ENCODE data around the gene FAT3.

The FAT3 gene

GRCh38 chr11:92227959-92228935, 3.6 kb downstream of the FAT3 start:
- DNase-seq, result peak; percentile 5

- DNase-seq, result no peak
Observed at GRCh38 chr11:92236856-92237255, 12.2 kb downstream of the FAT3 start.

GRCh38 chr11:92240916-92241315, 16.3 kb downstream of the FAT3 start:
- DNase-seq, result no peak

DNA sequence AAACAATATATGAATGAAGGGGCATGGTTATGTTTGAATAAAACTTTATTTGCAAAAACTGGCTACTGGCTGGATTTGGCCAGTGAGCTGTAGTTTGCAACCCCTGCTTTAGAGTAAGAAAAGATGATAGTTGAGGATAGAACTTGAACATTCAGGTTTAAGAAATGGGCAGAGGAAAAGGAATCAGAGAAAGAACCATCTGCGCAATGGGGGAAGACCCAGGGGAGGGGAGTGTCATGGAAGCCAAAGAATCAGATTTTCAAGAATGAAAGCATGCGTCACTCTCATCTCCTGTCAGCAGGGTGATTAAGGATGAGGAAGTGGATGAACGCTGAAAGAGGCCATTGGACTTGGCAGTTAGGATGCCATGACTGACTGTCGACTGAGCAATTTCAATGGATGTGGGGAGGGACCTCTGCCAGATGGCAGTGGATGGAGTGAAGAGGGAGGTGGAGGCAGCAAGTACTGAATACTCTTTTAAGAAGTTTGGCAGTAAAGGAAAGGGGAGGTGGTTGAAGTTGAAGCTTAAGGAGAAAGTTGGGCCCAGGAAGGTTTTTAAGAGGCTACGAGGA, 21.2 kb downstream of the FAT3 start:
- no peak for DNase-seq

GRCh38 chr11:92246630-92247029, 22.0 kb downstream of the FAT3 start:
- no peak for DNase-seq

DNA sequence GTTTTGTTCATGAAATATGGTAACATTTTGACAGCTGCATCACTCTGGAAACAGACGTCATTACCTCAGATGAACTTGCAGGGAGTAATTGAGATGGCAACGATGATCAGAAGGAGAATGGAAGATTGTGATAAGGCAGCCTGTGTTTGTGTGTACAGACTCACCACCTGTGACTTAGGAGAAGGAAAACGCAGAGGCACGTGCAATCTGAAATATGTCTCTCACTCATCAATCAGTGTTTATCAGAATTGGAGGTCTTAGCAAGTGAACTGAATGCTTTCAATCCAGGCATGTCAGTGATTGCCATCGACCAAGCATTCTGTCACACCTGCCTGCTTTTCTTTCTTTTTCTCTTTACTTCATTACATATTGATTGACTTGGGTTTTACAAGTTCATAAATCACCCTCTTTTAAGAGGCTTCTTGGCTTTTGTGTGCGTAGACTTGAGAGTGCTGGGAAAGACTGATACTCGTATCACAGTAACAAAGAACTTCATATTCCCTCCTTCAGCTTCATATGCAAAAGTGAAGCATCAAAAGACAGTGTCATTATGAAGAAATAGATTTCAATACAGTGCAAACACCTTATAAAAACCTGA, 24.6 kb downstream of the FAT3 start:
- no peak for DNase-seq

DNA sequence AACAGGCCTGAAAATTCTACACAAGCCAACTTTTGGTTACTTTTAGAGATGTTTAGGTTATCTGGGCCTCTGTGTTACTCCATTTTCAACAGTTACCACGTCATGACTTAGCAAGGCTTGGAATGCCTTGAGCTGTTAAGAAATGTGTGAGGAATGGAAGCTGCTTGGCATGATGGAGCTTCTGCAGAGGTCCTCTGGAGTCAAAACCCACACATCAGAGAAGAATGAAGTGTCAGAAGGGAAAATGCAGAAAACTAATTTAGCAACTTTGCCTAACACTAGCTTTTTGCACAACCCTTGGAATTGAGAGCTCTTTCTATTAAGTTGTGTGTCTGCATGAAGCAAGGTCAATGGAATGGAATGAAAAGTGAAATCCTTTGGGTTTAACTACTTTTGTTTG, 27.4 kb downstream of the FAT3 start:
- no peak for DNase-seq

GRCh38 chr11:92253421-92253820, 28.8 kb downstream of the FAT3 start:
- no peak for DNase-seq

DNA sequence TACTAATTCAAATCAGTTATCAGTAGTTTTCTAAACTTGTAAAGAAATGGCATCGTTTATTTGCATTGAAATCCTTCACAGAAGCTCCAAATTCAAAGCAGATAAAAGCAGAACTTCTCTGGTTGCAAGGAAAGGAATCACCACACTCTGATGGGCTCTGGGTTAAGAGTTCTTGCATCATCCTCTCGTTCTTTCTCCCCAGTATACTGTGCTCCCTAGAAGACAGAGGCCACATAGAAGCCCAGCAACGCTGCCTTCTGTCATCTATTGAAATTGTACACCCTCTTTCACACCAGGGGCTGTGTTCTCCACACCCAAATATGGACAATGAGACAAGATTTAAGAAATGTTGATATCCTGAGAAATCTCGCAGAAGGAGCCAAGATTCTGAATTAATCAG, 29.3 kb downstream of the FAT3 start:
- DNase-seq, result no peak

- no peak for DNase-seq
Observed at GRCh38 chr11:92257536-92257935, 32.9 kb downstream of the FAT3 start.

- DNase-seq, result no peak
Observed at GRCh38 chr11:92259861-92260260, 35.2 kb downstream of the FAT3 start.

DNA sequence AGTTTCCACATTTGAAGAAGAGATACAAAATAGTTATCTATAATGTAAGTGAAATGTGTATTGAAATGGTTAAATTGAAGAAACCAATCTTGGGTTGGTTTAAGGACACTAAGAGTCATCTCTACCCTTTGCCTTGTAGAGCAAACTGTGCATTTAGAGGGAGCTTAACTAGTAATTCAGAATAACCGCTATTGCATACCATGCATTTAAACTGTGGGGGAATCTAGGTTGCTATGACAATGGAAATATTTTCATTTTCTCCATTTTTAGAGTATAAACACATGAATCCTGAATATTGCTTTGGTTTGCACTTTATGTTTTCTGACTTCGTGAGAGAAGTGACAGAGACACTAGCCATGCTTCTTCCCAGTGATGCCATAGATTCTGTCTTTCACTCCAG, 39.7 kb downstream of the FAT3 start:
- no peak for DNase-seq

DNA sequence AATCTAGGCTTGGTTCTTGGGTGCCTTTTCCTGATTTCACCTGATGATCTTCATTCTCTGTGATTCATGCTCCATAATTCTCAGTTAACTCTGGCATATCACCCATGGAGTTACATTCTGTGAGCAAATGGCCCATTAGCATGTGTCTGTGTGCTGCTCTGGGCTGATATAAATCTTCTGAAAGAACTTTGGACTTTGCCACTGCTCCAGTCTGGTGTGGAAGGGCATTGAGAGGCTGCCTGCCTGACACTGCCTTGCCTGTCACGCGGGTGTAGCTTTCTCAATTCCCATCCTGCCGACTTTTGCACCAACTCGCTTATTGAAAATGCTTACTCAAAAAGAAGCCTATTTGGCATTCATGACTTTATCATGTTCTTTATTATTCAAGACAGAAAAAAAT, 42.2 kb downstream of the FAT3 start:
- no peak for DNase-seq

GRCh38 chr11:92267278-92267677, 42.7 kb downstream of the FAT3 start:
- no peak for DNase-seq

DNA sequence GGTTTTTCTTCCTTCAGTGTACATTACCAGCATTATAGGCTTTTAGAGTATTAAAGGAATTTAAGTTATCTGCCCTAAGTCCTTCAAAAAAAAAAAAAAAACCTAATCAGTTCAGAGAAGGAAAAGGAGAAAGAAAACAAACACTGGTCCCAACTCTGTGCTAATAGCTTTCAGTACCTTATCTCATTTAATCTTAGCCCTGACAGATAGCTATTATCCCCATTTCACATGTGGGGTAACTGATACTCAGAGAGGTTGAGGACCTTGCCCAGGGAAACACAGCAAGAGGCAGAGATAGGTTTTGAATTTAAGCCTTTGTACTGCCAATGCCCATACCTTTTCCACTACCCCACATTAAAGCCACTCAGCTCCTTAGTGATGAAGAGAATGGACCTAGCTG, 43.4 kb downstream of the FAT3 start:
- DNase-seq, result no peak

- no peak for DNase-seq
Observed at GRCh38 chr11:92268546-92268945, 43.9 kb downstream of the FAT3 start.

- no peak for DNase-seq
Observed at GRCh38 chr11:92269021-92269420, 44.4 kb downstream of the FAT3 start.

DNA sequence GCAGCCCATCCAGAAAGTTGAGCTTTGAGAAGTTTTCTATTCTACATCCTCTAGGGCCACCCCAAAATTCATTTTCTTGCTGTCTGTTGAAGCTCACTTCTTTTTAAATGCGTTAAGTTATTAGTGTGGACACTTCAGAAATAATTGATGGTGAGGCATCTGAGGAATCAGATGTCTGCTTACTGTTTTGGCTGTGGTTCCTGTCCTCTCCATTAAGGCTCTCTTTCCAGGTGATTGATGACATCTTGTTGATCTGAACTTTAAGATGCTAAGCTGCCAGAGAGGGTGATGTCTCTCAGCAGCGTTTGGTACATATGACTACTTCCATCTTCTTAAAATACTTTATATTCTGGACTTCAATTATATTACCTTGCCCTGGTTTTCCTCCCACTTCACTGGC, 45.2 kb downstream of the FAT3 start:
- no peak for DNase-seq

GRCh38 chr11:92272651-92273050, 48.0 kb downstream of the FAT3 start:
- no peak for DNase-seq

All from COR-L47 (cell line).